ENCODE data around the gene CARD11. TPM values are rescaled to one million over a fixed set of nuclear protein-coding genes. Genes with fewer than 3 reads are reported as not detected.

CARD11 gene
- total RNA-seq, 2 donors from 2014 or later: 3.7 to 4.4 TPM

GRCh38 chr7:2986561-2986960 lies 57.1 kb downstream of the CARD11 start:
- no peak for TF ChIP-seq CTCF (IDR thresholded peaks at IDR 0.05)
- Histone ChIP-seq H3K4me3 (no peak overlapping the region), H3K9me3 (no peaks in the 10 kb centered on the region), H3K36me3 (no peaks in the 10 kb centered on the region), H3K27ac (no peak overlapping the region), H3K4me1 (ENCODE audit: control insufficient read depth in 1 of 2, low read depth in 2 of 2) (no peaks in the 10 kb centered on the region), H3K27me3 (replicated peaks; ENCODE audit: insufficient read depth) (no peaks in the 10 kb centered on the region)
- DNase-seq (ENCODE audit: low spot score) (no peak), ATAC-seq (ENCODE audit: insufficient number of reproducible peaks, low FRiP score, low read depth) (no peak)

GRCh38 chr7:2985866-2986265 lies 57.8 kb downstream of the CARD11 start:
- no peaks in the 10 kb centered on the region for H3K36me3 ChIP-seq
- H3K27me3 ChIP-seq (replicated peaks; ENCODE audit: insufficient read depth): no peaks in the 10 kb centered on the region
- ATAC-seq (ENCODE audit: insufficient number of reproducible peaks, low FRiP score, low read depth): no peak
- H3K4me3 ChIP-seq: no peak overlapping the region
- no peaks in the 10 kb centered on the region for H3K9me3 ChIP-seq
- TF ChIP-seq CTCF (IDR thresholded peaks at IDR 0.05): no peak
- no peaks in the 10 kb centered on the region for H3K4me1 ChIP-seq (ENCODE audit: control insufficient read depth in 1 of 2, low read depth in 2 of 2)
- no peak for DNase-seq (ENCODE audit: low spot score)
- no peak overlapping the region for H3K27ac ChIP-seq

GRCh38 chr7:2984091-2984490 lies 59.6 kb downstream of the CARD11 start:
- DNase-seq (ENCODE audit: low spot score) (no peak), ATAC-seq (ENCODE audit: insufficient number of reproducible peaks, low FRiP score, low read depth) (no peak)
- Histone ChIP-seq H3K4me3 (no peak overlapping the region), H3K27me3 (replicated peaks; ENCODE audit: insufficient read depth) (no peaks in the 10 kb centered on the region), H3K4me1 (ENCODE audit: control insufficient read depth in 1 of 2, low read depth in 2 of 2) (no peaks in the 10 kb centered on the region), H3K27ac (no peak overlapping the region), H3K36me3 (no peaks in the 10 kb centered on the region), H3K9me3 (no peaks in the 10 kb centered on the region)
- no peak for TF ChIP-seq CTCF (IDR thresholded peaks at IDR 0.05)

- TF ChIP-seq CTCF (IDR thresholded peaks at IDR 0.05): no peak
- Histone ChIP-seq H3K9me3 (no peaks in the 10 kb centered on the region), H3K36me3 (no peaks in the 10 kb centered on the region), H3K4me3 (no peak overlapping the region), H3K4me1 (ENCODE audit: control insufficient read depth in 1 of 2, low read depth in 2 of 2) (no peaks in the 10 kb centered on the region), H3K27me3 (replicated peaks; ENCODE audit: insufficient read depth) (no peaks in the 10 kb centered on the region), H3K27ac (no peak overlapping the region)
- ATAC-seq (ENCODE audit: insufficient number of reproducible peaks, low FRiP score, low read depth) (no peak), DNase-seq (ENCODE audit: low spot score) (no peak)
These were observed 60.1 kb downstream of the CARD11 start for GRCh38 chr7:2983586-2983985.

GRCh38 chr7:2982831-2983230 lies 60.8 kb downstream of the CARD11 start:
- DNase-seq (ENCODE audit: low spot score): no peak
- no peak for ATAC-seq (ENCODE audit: insufficient number of reproducible peaks, low FRiP score, low read depth)
- Histone ChIP-seq H3K27me3 (replicated peaks; ENCODE audit: insufficient read depth) (no peaks in the 10 kb centered on the region), H3K36me3 (no peaks in the 10 kb centered on the region), H3K4me1 (ENCODE audit: control insufficient read depth in 1 of 2, low read depth in 2 of 2) (no peaks in the 10 kb centered on the region), H3K27ac (no peak overlapping the region), H3K4me3 (no peak overlapping the region), H3K9me3 (no peaks in the 10 kb centered on the region)
- TF ChIP-seq CTCF (IDR thresholded peaks at IDR 0.05): no peak
